GM23338 (cell line): ENCODE measurements around the gene MICB. TPM values are rescaled to one million over a fixed set of nuclear protein-coding genes. Genes with fewer than 3 reads are reported as not detected.
A peak's percentile ranks its signal among the peaks of the same experiment; 100 is the strongest.

ENCODE experiments used
- ATAC-seq: fragments of 200-7000 bp; cut with Tn5 transposase; 3 replicates; pipeline ENCODE4 v1.9.1; 2020
- DNase-seq: peaks from one replicate; pipeline ENCODE4 v3.0.0-alpha.2; 2015; ENCODE audit warnings: low spot score
- H2AFZ ChIP-seq: fragments of 200-600 bp; sonication (generic); 2 replicates; pipeline ENCODE4 v1.8.0; 2016; ENCODE audit warnings: antibody characterized with exemption, mild to moderate bottlenecking, moderate library complexity
- H3F3A ChIP-seq: fragments of 200-600 bp; sonication (generic); replicated peaks from 2 replicates; pipeline ENCODE4 v1.8.0; 2017; ENCODE audit warnings: antibody characterized with exemption, mixed run types, low read depth
- H3K27ac ChIP-seq: fragments of 200-600 bp; sonication (generic); 2 replicates; pipeline ENCODE4 v1.6.1; 2016; ENCODE audit warnings: low read depth
- H3K27me3 ChIP-seq: fragments of 200-600 bp; sonication (generic); 2 replicates; pipeline ENCODE4 v1.8.0; 2016; ENCODE audit warnings: mild to moderate bottlenecking, mixed run types, moderate library complexity; ENCODE audit not compliant: insufficient read depth
- H3K36me3 ChIP-seq: fragments of 200-600 bp; sonication (generic); 2 replicates; pipeline ENCODE4 v1.8.0; 2016; ENCODE audit warnings: mild to moderate bottlenecking; ENCODE audit not compliant: insufficient read depth
- H3K4me1 ChIP-seq: fragments of 200-600 bp; sonication (generic); 2 replicates; pipeline ENCODE4 v1.8.0; 2016; ENCODE audit warnings: mild to moderate bottlenecking, moderate library complexity; ENCODE audit not compliant: insufficient read depth
- H3K4me2 ChIP-seq: fragments of 200-600 bp; sonication (generic); 2 replicates; pipeline ENCODE4 v1.7.1; 2017; ENCODE audit warnings: mixed run types
- H3K4me3 ChIP-seq: fragments of 200-600 bp; sonication (generic); 2 replicates; pipeline ENCODE4 v1.6.1; 2016; ENCODE audit warnings: mixed run types
- H3K79me2 ChIP-seq: fragments of 200-600 bp; sonication (generic); replicated peaks from 2 replicates; pipeline ENCODE4 v1.8.0; 2017; ENCODE audit warnings: mild to moderate bottlenecking; ENCODE audit not compliant: insufficient read depth
- H3K9me2 ChIP-seq: fragments of 200-600 bp; sonication (generic); 2 replicates; pipeline ENCODE4 v1.8.0; 2017; ENCODE audit not compliant: insufficient read depth
- H4K20me1 ChIP-seq: fragments of 200-600 bp; sonication (generic); replicated peaks from 2 replicates; pipeline ENCODE4 v1.8.0; 2017; ENCODE audit warnings: mild to moderate bottlenecking; ENCODE audit not compliant: insufficient read depth
- H3K27ac Mint-ChIP-seq: 2 replicates; pipeline ENCODE4 v1.8.0; 2020; ENCODE audit warnings: inconsistent platforms, mild to moderate bottlenecking, moderate library complexity, mixed read lengths
- H3K27me3 Mint-ChIP-seq: 3 replicates; pipeline ENCODE4 v1.8.0; 2022; ENCODE audit warnings: low read depth, mild to moderate bottlenecking, moderate library complexity, mixed read lengths, inconsistent platforms; ENCODE audit not compliant: insufficient read depth, poor library complexity
- H3K36me3 Mint-ChIP-seq: 3 replicates; pipeline ENCODE4 v1.8.0; 2021; ENCODE audit warnings: low read depth, mild to moderate bottlenecking, inconsistent platforms, moderate library complexity, mixed read lengths
- H3K4me1 Mint-ChIP-seq: 3 replicates; pipeline ENCODE4 v1.8.0; 2020; ENCODE audit warnings: mild to moderate bottlenecking, inconsistent platforms, mixed read lengths
- H3K4me3 Mint-ChIP-seq: 3 replicates; pipeline ENCODE4 v1.8.0; 2021; ENCODE audit warnings: moderate library complexity, mild to moderate bottlenecking, inconsistent platforms, mixed read lengths
- H3K9me3 Mint-ChIP-seq: 3 replicates; pipeline ENCODE4 v1.8.0; 2020; ENCODE audit warnings: moderate library complexity, mild to moderate bottlenecking, inconsistent platforms, mixed read lengths
- CREB1 ChIP-seq: fragments of 250-450 bp; sonication (Bioruptor Pico); IDR thresholded peaks from 2 replicates; pipeline ENCODE4 v1.5.0; 2020; ENCODE audit warnings: low read depth, mild to moderate bottlenecking, moderate library complexity
- CTCF ChIP-seq, 2 experiments: fragments of 200-600 bp in 1 of 2; sonication (generic) in 1 of 2; conservative IDR thresholded peaks; 2 replicates each; pipeline versions ENCODE4 v1.5.1 to v1.6.1; 2016 to 2017; ENCODE audit warnings: antibody characterized with exemption in 2 of 2, low read depth in 2 of 2, mild to moderate bottlenecking in 2 of 2, moderate library complexity in 1 of 2
- ETS1 ChIP-seq: IDR thresholded peaks from 2 replicates; pipeline ENCODE4 v1.6.1; 2016; ENCODE audit warnings: antibody characterized with exemption
- JUNB ChIP-seq: IDR thresholded peaks from one replicate; pipeline ENCODE4 v1.6.1; 2016; ENCODE audit warnings: antibody characterized with exemption; ENCODE audit not compliant: unreplicated experiment
- NANOG ChIP-seq: IDR thresholded peaks from 2 replicates; pipeline ENCODE4 v1.6.1; 2016; ENCODE audit warnings: antibody characterized with exemption, borderline replicate concordance
- POLR2AphosphoS5 ChIP-seq: IDR thresholded peaks from 2 replicates; pipeline ENCODE4 v1.6.1; 2016; ENCODE audit warnings: antibody characterized with exemption, low read depth
- STAT1 ChIP-seq: IDR thresholded peaks from one replicate; pipeline ENCODE4 v1.6.1; 2016; ENCODE audit warnings: antibody characterized with exemption; ENCODE audit not compliant: unreplicated experiment
- ZNF114 ChIP-seq: fragments of 250-450 bp; sonication (Bioruptor Pico); IDR thresholded peaks from 2 replicates; pipeline ENCODE4 v1.5.0; 2020; ENCODE audit warnings: mild to moderate bottlenecking, moderate library complexity
- ZNF331 ChIP-seq: fragments of 250-450 bp; sonication (Bioruptor Pico); IDR thresholded peaks from 2 replicates; pipeline ENCODE4 v1.5.0; 2020; ENCODE audit warnings: low read depth, mild to moderate bottlenecking, moderate library complexity
- ZNF462 ChIP-seq: fragments of 250-450 bp; sonication (Bioruptor Pico); IDR thresholded peaks from 2 replicates; pipeline ENCODE4 v1.5.0; 2020; ENCODE audit warnings: mild to moderate bottlenecking, moderate library complexity
- polyA plus RNA-seq: library from polyadenylated mRNA; unstranded; fragments of >200 nt; fragmentation: Nextera tagmentation; extraction: Ambion mirVana; gene quantifications from 2 replicates; pipeline ENCODE4 v1.2.1, GENCODE V29; 2016
- total RNA-seq: library from RNA; depleted of rRNA; stranded (reverse); fragments of >200 nt; shearing (Covaris generic); gene quantifications from 2 replicates; pipeline ENCODE4 v1.2.3, GENCODE V29; 2014

Gene MICB
- total and polyA plus RNA-seq, 2 experiments from 2014 or later: 9.2 to 23.8 TPM

- TF ChIP-seq NANOG (no peak), POLR2AphosphoS5 (no peak; the same call in 1 of the 2 replicates), JUNB (no peak), CTCF (conservative IDR thresholded peaks at IDR 0.05; ENCODE audit: low read depth in 2 of 2) (no peak), STAT1 (no peak)
Observed at GRCh38 chr6:31531771-31532643, 34.1 kb downstream of the MICB start (continued).

GRCh38 chr6:31532644-31533454, 34.9 kb downstream of the MICB start:
- Histone ChIP-seq H3K9me2 (no peaks in the 10 kb centered on the region), H3K4me2 (no peak overlapping the region), H3F3A (peaks cover 72% of the 10 kb centered on the region), H3K4me1 (peaks cover 4% of the 10 kb centered on the region), H3K79me2 (peaks cover 59% of the 10 kb centered on the region), H3K4me3 (no peak overlapping the region), H3K36me3 (peaks cover 81% of the 10 kb centered on the region), H3K27ac (peak overlapping the region; percentile 70; the same call in 1 of the 2 replicates), H2AFZ (no peak overlapping the region), H4K20me1 (peaks cover 63% of the 10 kb centered on the region), H3K27me3 (no peaks in the 10 kb centered on the region)
- peak overlapping the region; percentile 76; the same call in 1 of the 2 replicates for H3K27ac Mint-ChIP-seq
- H3K9me3 Mint-ChIP-seq: no peaks in the 10 kb centered on the region
- ATAC-seq (no peak), DNase-seq (no peak)
- peaks cover 93% of the 10 kb centered on the region for H3K36me3 Mint-ChIP-seq
- peaks cover 19% of the 10 kb centered on the region for H3K27me3 Mint-ChIP-seq
- H3K4me3 Mint-ChIP-seq: no peak overlapping the region
- H3K4me1 Mint-ChIP-seq: peaks cover 51% of the 10 kb centered on the region
- no peak for TF ChIP-seq STAT1
- TF ChIP-seq CREB1 (CRISPR knock-in tag): no peak
- no peak for TF ChIP-seq CTCF (conservative IDR thresholded peaks at IDR 0.05; ENCODE audit: low read depth in 2 of 2)
- no peak for TF ChIP-seq ZNF331 (CRISPR knock-in tag)
- TF ChIP-seq ZNF462: no peak
- no peak for TF ChIP-seq ZNF114 (CRISPR knock-in tag)
- no peak for TF ChIP-seq POLR2AphosphoS5
- TF ChIP-seq ETS1: no peak
